ENCODE data around the gene PCDHGB4.
"Not testable (repeated sequence)": the region's sequence is repeated elsewhere in the genome, so short reads cannot be mapped to it uniquely, and the experiment has no call there.

Gene PCDHGB4

DNA sequence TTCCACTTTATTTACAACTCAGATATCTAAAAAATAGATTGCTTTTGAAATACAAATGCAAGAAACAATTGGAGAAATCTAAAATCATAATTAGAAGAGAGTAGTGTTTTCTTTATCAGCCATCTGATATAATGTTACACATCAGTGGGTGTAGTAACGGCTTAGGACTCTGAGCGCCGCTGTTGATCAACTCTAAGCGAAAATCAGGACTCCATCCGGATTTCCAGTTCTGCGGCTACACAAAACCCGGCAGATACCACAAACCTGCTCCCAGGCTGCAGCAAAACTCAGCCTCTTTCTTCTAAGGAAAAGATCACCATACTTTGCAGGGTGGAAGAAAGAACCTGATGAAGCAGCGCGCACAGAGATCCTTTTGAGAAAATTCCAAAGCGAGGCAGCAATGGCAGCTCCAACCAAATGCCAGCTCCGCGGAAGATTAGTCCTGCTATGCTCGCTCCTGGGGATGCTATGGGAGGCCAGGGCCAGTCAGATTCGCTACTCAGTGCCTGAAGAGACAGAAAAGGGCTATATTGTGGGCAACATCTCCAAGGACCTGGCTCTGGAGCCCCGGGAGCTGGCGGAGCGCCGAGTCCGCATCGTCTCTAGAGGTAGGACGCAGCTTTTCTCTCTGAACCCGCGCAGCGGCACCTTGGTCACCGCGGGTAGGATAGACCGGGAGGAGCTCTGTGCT is 15.2 kb downstream of the PCDHGB4 start, which contains the start of gene PCDHGA9:
Gene PCDHGA9 (plus strand): TSS at position 226 of the 691 bp plus-strand sequence. CDS start 175 bp downstream, at position 401.
- DNase-seq: no peak

DNA sequence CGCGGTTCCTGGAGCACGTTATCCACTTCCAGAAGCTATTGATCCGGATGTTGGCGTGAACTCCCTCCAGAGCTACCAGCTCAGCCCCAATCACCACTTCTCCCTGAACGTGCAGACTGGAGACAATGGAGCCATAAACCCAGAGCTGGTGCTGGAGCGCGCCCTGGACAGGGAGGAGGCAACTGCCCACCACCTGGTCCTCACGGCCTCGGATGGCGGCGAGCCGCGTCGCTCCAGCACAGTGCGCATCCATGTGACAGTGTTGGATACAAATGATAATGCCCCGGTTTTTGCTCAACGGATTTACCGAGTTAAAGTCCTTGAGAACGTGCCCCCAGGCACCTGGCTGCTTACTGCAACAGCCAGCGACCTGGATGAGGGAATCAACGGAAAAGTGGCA is 15.9 kb downstream of the PCDHGB4 start:
- no peak for DNase-seq

DNA sequence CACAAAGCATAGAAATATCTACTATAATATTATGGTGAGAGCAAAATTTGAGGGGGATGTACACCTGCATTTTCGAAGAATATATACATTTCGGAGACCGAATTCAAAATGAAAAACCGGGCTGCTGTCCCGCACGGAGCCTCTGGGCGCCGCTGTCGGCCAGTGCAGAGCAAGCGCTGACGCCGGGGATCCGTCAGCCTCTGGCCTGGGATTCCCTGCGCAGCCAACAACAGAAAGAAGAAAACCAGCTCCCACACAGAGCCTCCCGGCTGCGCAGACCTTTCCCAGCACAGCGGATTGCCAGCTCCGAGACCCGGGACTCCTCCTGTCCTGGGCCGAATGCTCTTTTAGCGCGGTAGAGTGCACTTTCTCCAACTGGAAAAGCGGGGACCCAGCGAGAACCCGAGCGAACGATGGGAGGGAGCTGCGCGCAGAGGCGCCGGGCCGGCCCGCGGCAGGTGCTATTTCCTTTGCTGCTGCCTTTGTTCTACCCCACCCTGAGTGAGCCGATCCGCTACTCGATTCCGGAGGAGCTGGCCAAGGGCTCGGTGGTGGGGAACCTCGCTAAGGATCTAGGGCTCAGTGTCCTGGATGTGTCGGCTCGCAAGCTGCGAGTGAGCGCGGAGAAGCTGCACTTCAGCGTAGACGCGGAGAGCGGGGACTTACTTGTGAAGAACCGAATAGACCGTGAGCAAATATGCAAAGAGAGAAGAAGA is 20.4 kb downstream of the PCDHGB4 start, which contains the start of gene PCDHGB6:
Gene PCDHGB6 (plus strand): TSS at position 232 of the 716 bp plus-strand sequence. CDS start 182 bp downstream, at position 414.
- not testable (repeated sequence) for DNase-seq

DNA sequence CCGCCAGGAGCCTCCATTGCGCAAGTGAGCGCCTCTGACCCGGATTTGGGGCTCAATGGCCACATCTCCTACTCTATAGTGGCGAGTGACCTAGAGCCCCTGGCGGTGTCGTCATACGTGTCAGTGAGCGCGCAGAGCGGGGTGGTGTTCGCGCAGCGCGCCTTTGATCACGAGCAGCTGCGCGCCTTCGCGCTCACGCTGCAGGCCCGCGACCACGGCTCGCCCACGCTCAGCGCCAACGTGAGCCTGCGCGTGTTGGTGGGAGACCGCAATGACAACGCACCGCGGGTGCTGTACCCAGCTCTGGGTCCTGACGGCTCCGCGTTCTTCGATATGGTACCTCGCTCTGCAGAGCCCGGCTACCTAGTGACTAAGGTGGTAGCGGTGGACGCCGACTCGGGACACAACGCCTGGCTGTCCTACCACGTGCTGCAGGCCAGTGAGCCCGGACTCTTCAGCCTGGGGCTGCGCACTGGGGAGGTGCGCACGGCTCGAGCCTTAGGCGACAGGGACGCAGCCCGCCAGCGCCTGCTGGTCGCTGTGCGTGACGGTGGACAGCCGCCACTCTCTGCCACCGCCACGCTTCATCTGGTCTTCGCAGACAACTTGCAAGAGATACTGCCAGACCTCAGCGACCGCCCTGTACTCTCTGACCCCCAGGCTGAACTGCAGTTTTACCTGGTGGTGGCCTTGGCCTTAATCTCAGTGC is 22.3 kb downstream of the PCDHGB4 start:
- DNase-seq: no peak

DNA sequence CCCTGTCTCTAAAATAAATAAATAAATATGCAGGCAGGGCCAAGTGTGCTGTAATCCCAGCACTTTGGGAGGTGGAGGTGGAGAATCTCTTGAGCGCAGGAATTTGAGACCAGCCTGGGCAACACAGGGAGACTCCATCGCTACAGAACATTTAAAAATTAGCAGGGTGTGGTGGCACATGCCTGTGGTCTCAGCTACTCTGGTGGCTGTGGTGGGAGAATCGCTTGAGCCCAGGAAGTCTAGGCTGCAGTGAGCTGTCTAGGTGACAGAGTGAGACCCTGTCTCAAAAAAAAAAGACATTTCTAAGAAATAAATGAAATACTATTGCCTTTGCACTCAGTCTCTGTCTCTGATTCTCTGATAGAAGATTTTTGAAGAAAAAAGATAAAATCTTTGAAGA is 24.1 kb downstream of the PCDHGB4 start:
- no peak for DNase-seq

DNA sequence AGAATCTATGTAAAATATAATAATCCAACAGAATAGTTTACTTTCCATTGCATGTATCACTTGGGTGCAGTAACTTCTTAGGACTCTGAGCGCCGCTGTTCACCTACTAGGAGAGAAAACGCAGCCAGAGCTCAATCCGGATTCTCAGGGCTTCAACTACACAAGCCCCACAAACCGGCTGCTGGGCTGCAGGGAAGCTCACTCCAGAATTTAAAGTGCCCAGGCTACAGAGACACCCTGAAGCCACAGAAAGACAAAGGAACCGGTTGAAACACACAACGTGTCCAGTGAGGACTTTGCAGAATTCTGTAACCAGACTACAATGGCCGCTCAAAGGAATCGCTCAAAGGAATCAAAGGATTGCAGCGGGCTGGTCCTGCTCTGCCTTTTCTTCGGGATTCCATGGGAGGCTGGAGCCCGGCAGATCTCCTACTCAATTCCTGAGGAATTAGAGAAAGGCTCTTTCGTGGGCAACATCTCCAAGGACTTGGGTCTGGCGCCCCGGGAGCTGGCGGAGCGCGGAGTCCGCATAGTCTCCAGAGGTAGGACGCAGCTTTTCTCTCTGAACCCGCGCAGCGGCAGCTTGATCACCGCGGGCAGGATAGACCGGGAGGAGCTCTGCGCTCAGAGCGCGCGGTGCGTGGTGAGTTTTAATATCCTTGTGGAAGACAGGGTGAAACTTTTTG is 25.5 kb downstream of the PCDHGB4 start, which contains the start of gene PCDHGA10:
Gene PCDHGA10 (plus strand): TSS at position 134 of the 686 bp plus-strand sequence. CDS start 189 bp downstream, at position 323.
- DNase-seq: no peak

DNA sequence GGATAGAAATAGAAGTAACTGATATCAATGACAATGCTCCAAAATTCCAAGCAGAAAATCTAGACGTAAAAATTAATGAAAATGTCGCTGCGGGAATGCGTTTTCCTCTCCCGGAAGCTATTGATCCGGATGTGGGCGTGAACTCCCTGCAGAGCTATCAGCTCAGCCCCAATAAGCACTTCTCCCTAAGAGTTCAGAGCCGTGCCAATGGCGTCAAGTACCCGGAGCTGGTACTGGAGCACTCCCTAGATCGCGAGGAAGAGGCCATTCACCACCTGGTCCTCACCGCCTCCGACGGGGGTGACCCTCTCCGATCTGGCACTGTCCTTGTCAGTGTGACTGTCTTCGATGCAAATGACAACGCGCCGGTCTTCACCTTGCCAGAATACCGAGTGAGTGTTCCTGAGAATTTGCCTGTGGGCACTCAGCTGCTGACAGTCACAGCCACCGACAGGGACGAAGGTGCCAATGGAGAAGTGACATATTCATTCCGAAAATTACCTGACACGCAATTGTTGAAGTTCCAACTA is 26.1 kb downstream of the PCDHGB4 start:
- DNase-seq: no peak

DNA sequence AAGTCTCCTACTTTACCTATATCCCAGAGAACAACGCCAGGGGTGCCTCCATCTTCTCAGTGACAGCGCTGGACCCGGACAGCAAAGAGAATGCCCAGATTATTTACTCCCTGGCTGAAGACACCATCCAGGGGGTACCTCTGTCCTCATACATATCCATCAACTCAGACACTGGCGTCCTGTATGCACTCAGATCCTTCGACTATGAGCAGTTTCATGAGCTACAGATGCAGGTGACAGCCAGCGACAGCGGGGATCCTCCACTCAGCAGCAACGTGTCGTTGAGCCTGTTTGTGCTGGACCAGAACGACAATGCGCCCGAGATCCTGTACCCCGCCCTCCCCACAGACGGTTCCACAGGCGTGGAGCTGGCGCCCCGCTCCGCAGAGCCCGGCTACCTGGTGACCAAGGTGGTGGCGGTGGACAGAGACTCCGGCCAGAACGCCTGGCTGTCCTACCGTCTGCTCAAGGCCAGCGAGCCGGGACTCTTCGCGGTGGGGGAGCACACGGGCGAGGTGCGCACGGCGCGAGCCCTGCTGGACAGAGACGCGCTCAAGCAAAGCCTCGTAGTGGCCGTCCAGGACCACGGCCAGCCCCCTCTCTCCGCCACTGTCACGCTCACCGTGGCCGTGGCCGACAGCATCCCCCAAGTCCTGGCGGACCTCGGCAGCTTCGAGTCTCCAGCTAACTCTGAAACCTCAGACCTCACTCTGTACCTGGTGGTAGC is 27.2 kb downstream of the PCDHGB4 start:
- DNase-seq: not testable (repeated sequence)

DNA sequence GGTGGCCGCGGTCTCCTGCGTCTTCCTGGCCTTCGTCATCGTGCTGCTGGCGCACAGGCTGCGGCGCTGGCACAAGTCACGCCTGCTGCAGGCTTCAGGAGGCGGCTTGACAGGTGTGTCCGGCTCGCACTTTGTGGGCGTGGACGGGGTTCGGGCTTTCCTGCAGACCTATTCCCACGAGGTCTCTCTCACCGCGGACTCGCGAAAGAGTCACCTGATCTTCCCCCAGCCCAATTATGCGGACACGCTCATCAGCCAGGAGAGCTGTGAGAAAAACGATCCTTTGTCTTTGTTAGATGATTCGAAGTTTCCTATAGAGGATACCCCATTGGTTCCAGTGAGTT is 27.7 kb downstream of the PCDHGB4 start:
- DNase-seq: not testable (repeated sequence)

DNA sequence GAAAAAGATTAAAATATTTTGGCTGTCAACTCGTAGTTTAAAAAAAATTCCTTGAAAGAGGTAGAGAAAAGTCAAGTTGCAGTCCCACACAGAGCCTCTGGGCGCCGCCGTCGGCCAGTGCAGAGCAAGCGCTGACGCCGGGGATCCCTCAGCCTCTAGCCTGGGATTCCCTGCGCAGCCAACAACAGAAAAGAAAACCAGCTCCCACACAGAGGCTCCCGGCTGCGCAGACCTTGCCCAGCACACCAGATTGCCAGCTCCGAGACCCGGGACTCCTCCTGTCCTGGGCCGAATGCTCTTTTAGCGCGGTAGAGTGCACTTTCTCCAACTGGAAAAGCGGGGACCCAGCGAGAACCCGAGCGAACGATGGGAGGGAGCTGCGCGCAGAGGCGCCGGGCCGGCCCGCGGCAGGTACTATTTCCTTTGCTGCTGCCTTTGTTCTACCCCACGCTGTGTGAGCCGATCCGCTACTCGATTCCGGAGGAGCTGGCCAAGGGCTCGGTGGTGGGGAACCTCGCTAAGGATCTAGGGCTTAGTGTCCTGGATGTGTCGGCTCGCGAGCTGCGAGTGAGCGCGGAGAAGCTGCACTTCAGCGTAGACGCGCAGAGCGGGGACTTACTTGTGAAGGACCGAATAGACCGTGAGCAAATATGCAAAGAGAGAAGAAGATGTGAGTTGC is 30.1 kb downstream of the PCDHGB4 start, which contains the start of gene PCDHGB7:
Gene PCDHGB7 (plus strand): TSS at position 184 of the 679 bp plus-strand sequence. CDS start 183 bp downstream, at position 367.
- DNase-seq: peak in 1 of 2 donors; percentile 31

DNA sequence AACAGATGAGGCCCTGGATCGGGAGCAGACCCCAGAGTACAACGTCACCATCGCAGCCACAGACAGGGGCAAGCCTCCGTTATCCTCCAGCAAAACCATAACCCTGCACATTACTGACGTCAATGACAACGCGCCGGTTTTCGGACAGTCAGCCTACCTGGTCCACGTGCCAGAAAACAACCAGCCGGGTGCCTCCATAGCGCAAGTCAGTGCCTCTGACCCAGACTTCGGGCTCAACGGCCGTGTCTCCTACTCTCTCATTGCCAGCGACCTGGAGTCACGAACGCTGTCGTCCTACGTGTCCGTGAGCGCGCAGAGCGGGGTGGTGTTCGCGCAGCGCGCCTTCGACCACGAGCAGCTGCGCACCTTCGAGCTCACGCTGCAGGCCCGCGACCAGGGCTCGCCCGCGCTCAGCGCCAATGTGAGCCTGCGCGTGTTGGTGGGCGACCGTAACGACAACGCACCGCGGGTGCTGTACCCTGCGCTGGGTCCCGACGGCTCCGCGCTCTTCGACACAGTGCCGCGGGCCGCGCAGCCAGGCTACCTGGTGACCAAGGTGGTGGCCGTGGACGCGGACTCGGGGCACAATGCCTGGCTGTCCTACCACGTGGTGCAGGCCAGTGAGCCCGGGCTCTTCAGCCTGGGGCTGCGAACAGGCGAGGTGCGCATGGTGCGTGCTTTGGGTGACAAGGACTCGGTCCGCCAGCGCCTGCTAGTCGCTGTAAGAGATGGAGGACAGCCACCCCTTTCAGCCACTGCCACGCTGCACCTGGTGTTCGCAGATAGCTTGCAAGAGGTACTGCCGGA is 31.8 kb downstream of the PCDHGB4 start:
- no peak for DNase-seq

DNA sequence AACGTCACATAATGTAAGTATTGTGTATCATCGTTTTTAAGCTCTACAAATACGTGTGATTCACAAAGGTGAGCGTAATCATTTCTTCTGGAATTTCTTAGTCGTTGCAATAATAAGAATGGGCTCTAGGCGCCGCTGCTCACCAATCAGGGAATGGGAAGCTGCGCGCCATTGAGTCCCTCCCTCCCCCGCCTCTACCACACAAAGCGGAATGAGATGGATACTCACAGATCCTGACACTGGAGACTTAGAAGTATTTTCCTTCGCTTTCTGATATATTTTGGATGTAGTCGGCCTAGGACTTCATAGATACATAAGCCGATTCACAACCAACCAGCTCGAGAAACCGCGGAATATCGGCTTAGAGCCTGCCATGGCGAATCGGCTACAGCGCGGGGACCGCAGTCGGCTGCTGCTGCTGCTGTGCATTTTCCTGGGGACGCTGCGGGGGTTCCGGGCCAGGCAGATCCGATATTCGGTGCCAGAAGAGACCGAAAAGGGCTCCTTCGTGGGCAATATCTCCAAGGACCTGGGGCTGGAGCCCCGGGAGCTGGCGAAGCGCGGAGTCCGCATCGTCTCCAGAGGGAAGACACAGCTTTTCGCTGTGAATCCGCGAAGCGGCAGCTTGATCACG is 33.5 kb downstream of the PCDHGB4 start, which contains the start of gene PCDHGA11:
Gene PCDHGA11 (plus strand): TSS at position 197 of the 634 bp plus-strand sequence. CDS start 177 bp downstream, at position 374.
- DNase-seq: no peak

DNA sequence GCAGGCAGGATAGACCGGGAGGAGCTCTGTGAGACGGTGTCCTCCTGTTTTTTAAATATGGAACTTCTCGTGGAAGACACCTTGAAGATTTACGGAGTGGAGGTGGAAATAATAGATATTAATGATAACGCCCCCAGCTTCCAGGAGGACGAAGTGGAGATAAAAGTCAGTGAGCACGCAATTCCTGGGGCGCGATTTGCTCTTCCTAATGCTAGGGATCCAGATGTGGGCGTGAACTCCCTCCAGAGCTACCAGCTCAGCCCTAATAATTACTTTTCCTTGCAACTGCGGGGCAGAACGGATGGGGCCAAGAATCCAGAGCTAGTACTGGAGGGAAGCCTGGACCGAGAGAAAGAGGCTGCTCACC is 34.0 kb downstream of the PCDHGB4 start:
- no peak for DNase-seq

DNA sequence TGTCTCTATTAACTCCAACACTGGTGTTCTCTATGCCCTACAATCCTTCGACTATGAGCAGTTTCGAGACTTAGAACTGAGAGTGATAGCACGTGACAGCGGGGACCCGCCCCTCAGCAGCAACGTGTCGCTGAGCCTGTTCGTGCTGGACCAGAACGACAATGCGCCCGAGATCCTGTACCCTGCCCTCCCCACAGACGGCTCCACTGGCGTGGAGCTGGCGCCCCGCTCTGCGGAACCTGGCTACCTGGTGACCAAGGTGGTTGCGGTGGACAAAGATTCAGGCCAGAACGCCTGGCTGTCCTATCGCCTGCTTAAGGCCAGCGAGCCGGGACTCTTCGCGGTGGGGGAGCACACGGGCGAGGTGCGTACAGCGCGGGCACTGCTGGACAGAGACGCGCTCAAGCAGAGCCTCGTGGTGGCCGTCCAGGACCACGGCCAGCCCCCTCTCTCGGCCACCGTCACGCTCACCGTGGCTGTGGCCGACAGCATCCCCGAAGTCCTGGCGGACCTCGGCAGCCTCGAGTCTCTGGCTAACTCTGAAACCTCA is 35.3 kb downstream of the PCDHGB4 start:
- DNase-seq: no peak

DNA sequence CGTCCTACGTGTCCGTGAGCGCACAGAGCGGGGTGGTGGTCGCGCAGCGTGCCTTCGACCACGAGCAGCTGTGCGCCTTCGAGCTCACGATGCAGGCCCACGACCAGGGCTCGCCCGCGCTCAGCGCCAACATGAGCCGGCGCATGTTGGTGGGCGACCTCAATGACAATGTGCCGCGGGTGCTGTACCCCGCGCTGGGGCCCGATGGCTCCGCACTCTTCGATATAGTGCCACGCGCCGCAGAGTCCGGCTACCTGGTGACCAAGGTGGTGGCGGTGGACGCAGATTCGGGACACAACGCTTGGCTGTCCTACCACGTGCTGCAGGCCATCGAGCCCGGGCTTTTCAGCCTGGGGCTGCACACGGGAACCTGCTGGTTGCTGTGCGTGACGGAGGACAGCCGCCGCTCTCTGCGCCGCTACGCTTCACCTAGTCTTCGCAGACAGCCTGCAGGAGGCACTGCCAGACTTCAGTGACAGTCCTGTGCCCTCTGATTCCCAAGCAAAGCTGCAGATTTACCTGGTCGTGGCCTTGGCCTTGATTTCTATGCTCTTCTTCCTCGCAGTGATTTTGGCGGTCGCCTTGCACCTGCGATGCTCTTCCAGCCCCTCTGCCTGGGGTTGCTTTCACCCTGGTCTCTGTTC is 40.4 kb downstream of the PCDHGB4 start:
- no peak for DNase-seq

DNA sequence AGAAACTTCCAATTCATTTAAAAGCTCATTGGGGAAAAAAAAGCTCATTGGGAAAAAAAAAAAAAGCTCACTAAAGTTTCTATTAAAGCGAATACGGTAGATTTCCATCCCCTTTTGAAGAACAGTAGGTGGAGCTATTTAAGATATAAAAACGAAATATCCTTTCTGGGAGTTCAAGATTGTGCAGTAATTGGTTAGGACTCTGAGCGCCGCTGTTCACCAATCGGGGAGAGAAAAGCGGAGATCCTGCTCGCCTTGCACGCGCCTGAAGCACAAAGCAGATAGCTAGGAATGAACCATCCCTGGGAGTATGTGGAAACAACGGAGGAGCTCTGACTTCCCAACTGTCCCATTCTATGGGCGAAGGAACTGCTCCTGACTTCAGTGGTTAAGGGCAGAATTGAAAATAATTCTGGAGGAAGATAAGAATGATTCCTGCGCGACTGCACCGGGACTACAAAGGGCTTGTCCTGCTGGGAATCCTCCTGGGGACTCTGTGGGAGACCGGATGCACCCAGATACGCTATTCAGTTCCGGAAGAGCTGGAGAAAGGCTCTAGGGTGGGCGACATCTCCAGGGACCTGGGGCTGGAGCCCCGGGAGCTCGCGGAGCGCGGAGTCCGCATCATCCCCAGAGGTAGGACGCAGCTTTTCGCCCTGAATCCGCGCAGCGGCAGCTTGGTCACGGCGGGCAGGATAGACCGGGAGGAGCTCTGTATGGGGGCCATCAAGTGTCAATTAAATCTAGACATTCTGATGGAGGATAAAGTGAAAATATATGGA is 43.0 kb downstream of the PCDHGB4 start, which contains the start of gene PCDHGA12:
Gene PCDHGA12 (plus strand): TSS at position 176 of the 782 bp plus-strand sequence. CDS start 253 bp downstream, at position 429.
- peak in 1 of 2 donors; percentile 37 for DNase-seq

DNA sequence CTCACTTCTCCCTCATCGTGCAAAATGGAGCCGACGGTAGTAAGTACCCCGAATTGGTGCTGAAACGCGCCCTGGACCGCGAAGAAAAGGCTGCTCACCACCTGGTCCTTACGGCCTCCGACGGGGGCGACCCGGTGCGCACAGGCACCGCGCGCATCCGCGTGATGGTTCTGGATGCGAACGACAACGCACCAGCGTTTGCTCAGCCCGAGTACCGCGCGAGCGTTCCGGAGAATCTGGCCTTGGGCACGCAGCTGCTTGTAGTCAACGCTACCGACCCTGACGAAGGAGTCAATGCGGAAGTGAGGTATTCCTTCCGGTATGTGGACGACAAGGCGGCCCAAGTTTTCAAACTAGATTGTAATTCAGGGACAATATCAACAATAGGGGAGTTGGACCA is 43.8 kb downstream of the PCDHGB4 start:
- no peak for DNase-seq

DNA sequence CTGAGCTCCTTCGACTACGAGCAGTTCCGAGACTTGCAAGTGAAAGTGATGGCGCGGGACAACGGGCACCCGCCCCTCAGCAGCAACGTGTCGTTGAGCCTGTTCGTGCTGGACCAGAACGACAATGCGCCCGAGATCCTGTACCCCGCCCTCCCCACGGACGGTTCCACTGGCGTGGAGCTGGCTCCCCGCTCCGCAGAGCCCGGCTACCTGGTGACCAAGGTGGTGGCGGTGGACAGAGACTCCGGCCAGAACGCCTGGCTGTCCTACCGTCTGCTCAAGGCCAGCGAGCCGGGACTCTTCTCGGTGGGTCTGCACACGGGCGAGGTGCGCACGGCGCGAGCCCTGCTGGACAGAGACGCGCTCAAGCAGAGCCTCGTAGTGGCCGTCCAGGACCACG is 44.8 kb downstream of the PCDHGB4 start:
- DNase-seq: not testable (repeated sequence)
